Vagina (tissue), 2 donors: ENCODE results near the gene CA7.

ENCODE experiments used
- CTCF ChIP-seq, 3 experiments: fragments of 450-650 bp in 2 of 3; fragments of 200-600 bp in 1 of 3; sonication (generic) in 1 of 3; IDR thresholded peaks; one replicate each; pipeline ENCODE4 v1.5.1; 2017 to 2019; ENCODE audit warnings: antibody characterized with exemption in 3 of 3, mild to moderate bottlenecking in 2 of 3, moderate library complexity in 2 of 3
- POLR2A ChIP-seq, 2 donors: fragments of 450-650 bp; IDR thresholded peaks; one replicate each; pipeline ENCODE4 v1.6.1; 2017; ENCODE audit warnings: antibody characterized with exemption in 2 of 2, mild to moderate bottlenecking in 2 of 2, moderate library complexity in 2 of 2

GRCh38 chr16:66848172-66848571, 4.0 kb downstream of the CA7 start:
- TF ChIP-seq POLR2A (IDR thresholded peaks at IDR 0.05): no peak
- no peak for TF ChIP-seq CTCF (IDR thresholded peaks at IDR 0.05)
